Measurements from ENCODE around the gene EIF4EBP3.

DNA sequence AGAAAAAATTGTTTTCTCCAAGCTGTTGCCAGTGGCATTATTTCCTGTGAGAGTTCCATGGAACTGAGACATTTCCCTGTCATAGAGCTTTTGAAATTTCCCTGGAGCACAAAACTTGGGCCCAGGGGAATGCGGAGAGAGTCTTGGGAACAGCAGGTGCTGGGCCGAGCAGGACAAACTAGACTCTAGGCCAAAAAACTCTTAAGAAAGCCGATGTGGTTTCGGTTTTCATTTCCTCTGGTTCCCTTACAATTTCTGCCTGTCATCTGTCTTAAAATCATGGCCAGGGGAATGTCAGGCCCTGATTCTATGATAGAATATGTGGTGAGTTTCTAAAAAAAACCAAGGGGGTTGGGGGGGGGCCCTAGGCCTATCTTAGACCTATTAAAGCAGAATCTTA, 21.7 kb downstream of the EIF4EBP3 start:
- TF ChIP-seq, protein P1, sequence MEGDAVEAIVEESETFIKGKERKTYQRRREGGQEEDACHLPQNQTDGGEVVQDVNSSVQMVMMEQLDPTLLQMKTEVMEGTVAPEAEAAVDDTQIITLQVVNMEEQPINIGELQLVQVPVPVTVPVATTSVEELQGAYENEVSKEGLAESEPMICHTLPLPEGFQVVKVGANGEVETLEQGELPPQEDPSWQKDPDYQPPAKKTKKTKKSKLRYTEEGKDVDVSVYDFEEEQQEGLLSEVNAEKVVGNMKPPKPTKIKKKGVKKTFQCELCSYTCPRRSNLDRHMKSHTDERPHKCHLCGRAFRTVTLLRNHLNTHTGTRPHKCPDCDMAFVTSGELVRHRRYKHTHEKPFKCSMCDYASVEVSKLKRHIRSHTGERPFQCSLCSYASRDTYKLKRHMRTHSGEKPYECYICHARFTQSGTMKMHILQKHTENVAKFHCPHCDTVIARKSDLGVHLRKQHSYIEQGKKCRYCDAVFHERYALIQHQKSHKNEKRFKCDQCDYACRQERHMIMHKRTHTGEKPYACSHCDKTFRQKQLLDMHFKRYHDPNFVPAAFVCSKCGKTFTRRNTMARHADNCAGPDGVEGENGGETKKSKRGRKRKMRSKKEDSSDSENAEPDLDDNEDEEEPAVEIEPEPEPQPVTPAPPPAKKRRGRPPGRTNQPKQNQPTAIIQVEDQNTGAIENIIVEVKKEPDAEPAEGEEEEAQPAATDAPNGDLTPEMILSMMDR (conservative IDR thresholded peaks at IDR 0.05; ENCODE audit: low read length), result no peak
- no peak for TF ChIP-seq EZH2phosphoT487 (IDR thresholded peaks at IDR 0.05; ENCODE audit: borderline replicate concordance, low read depth, low read length)
